Activated CD4-positive, alpha-beta T cell treated with anti-CD3 and anti-CD28 coated beads, Interleukin-2, amount 50 U/mL, for 4 hours (primary cell): Measurements from ENCODE around the gene CEMIP2.
"Not testable (repeated sequence)": the region's sequence is repeated elsewhere in the genome, so short reads cannot be mapped to it uniquely, and the experiment has no call there.

Experiments used
- DNase-seq, 2 experiments: peaks; one replicate each; pipeline ENCODE4 v3.0.0-alpha.2; 2020

Gene CEMIP2

DNA sequence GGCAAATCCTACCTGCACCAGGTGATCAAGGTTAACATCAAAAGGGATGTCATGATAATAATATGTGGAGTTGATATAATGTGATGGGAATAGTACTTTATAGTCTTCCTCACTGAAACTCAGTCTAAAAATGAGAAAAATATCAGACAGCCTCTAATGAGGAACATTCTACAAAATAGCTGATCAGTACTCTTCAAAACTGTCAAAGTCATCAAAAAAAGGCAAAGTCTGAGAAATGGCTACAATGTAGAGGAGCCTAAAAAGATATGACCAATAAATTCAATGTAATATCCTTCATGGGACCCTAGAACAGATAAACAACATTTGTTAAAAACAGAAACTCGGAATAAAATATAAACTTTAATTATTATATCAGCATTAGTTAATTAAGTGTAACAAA lies 95.7 kb downstream of the CEMIP2 start:
- DNase-seq = no peak

DNA sequence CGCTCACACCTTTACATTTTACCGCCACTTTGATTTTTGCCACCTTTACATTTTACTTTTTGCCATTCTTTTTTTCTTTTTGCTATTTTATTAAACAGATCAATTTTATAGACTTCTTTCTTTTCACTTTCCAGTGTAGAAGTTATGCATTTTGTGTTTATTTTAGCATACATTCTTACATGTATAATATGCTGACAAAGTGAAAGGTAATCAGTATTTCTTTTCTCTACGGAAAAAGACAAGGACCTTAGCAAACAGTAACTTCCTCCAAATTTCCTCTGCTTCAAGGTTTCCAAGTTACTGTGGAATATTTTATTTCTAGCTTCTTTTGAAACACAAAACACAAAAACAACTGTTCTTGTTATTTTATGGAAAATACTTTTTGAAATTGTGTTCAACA lies 97.0 kb downstream of the CEMIP2 start:
- no peak for DNase-seq

DNA sequence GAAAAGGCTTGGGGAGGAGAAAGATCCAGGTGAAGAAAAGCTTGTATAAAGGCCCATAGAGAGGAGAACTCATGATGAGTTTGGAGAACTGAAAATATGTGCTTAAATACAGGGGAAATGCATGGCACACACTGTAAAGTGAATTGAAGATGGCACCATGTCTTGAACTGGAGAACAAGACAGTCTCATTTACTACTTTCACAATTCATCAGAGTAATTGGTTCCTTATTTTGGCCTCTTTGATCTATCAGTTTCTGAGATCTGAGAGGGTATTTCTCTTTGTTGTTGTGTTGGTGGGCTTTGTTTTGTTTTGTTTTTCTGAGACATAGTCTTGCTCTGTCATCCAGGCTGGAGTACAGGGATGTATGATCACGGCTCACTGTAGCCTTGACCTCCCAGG lies 98.2 kb downstream of the CEMIP2 start:
- no peak for DNase-seq

DNA sequence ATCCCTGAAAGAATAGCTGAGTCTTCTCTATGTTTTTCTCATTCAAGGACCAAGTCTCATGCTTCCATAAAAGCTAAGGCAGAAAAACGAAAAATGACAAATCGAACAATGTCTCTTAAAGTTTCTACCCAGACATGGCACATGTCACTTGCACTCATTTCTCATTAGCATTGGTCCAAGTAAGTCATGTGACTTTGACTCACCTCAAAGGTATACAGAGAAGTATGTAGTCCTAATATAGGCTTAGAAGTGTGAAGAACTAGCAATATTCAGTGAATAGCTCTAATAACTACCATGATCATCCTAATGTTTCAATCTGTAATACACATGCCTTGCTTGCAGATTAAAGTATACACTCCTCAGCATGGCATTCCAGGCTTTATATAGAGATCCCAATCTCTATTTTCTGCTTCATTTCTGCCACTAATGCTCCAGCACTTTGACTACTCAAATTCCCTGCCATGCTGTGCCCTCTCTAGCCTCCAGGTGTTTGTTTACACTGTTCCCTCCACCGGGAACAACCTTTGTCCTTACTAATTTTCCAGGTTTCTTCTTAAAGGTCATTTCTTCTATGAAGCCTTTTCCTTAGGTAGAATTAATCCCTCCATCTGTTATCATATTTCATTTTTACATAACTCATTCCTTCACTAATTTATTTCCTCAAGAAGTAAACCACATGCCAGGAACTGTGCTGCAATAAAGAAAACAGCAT lies 98.9 kb downstream of the CEMIP2 start:
- DNase-seq = no peak

DNA sequence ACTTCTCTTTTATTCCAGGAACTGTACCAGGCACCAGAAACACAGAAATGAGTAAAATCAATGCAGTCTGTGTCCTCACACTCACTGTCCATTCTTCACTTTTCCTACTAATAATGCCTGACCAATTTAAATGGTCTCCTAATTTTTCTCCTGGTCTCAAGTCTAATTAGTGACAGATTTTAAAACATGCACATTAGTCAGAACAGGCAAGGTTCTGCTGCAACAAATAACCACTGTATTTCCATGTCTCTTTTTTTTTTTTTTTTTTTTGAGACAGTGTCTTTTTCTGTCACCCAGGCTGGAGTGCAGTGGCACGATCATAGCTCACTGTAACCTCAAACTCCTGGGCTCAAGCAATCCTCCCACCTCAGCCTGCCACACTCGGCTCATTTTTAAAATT lies 99.6 kb downstream of the CEMIP2 start:
- DNase-seq = no peak

DNA sequence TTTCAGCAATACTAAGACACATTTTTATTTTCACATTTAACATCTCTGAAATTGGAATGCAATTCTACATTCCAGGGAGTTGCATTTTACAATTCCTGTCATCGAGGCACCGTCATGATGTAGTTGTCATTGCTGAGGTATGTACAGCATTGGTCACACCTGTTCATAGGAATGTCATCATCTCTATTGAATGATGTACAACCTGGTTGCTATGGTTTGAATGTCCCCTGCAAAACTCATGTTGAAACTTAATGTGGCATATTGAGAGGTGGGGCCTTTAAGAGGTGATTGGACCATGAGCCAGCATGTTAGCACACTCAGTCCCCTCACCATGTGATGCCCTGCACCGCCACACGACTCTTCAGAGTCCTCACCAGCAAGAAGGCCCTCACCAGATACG lies 103.1 kb downstream of the CEMIP2 start:
- DNase-seq = no peak

DNA sequence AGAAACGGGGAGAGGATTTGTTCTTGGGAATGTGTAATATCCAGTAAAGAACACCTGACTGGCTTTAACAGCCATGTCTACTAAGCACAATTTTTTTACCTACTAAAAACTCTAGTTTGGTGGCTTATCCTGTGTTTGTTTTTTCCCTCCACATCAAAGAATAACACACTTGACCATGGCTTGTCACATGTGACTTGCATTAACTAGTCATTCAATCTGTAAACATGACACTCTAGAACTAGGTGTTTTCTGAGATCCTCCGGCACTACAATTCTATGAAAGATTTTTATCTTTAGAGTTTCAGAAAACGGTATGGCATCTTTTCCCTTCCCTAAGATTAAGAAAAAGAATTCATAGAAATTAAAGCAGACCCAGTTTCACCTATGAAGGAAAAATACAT lies 103.7 kb downstream of the CEMIP2 start:
- DNase-seq = no peak

DNA sequence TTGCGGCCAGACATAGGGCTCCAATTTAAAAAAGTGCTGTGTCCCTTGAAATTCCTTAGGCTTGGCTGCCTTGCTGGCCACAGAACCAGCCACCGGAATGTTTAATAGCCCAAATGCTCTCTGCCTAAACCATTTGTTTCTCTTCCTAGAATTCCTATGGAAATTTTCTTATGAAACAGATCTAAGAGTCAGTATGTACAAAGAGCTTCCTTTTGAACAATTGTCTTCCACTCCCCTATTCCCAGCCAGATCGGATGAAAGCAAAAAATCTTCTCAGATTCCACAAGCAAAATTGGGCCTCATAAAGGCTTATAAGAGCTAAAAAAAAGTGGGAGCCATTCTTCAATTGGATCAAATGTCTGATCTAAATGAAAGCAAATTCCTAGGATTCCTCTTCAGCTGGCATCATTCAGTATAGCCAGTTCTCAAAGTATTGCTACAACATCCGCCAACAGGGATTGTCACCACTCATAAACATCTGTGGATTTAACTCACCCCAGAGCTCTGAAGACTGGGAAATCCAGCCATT lies 104.3 kb downstream of the CEMIP2 start:
- no peak for DNase-seq

DNA sequence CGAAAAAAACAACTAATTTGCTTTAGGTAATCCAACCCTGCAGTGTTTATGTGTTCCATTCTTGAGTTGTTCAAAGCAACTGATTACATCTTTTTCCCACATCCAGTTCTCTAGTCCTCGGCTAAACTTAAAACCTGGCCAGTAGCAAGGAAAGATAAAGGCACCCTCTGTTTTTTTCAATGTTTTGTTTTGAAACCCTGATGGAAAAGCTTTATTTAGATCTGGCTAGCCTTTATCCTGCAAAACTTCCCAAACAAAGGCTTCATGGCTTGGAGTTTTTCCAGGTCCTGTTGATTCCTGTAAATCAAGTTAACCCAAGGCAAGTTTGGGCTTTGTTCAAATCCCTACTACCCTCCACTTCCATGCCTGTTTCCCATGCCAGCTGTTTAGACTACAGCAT lies 105.1 kb downstream of the CEMIP2 start:
- no peak for DNase-seq

DNA sequence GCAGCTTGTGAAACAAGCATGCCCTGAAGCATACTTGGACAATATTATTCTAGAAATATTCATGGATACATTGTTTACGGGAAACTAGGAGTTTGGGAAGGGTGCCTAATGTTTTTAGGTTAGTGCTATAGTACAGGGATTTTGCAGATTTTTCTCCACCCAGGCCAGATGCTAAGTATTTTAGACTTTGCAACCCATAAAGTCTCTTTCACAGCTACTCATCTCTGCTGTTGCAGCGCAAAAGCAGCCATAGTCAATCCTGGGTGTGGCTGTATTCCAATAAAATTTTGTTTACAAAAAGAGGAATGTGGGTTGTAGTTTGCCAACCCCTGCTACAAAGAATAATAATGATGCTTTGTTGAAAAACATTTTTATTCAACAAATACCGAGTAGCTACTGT lies 106.2 kb downstream of the CEMIP2 start:
- DNase-seq = no peak

DNA sequence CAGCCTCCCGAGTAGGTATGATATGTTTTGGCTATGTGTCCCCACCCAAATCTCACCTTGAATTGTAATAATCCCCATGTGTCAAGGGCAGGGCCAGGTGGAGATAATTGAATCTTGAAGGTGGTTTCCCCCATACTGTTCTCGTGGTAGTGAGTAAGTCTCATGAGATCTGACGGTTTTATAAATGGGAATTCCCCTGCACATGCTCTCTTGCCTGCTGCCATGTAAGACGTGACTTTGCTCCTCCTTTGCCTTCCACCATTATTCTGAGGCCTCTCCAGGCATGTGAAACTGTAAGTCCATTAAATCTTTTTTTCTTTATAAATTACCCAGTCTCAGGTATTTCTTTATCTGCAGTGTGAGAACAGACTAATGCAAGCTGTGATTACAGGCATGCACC lies 111.0 kb downstream of the CEMIP2 start:
- not testable (repeated sequence) for DNase-seq

DNA sequence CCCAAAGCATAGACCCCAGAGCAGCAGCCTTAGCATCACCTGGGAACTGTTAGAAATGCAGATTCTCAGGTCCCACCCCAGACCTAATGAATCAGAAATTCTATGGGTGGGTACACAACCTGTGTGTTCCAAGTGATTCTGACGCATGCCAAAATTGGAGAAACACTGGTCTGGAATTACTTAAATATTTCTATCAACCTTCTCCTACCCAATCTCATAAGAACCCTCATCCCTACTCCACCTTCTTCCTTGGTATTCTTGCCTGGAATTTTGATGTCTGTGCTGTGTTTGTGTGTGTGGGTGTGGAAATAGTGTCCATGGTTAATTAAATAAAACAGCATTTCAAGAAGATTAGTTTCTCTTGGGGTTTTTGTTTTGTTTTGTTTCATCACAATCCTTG lies 111.8 kb downstream of the CEMIP2 start:
- no peak for DNase-seq

DNA sequence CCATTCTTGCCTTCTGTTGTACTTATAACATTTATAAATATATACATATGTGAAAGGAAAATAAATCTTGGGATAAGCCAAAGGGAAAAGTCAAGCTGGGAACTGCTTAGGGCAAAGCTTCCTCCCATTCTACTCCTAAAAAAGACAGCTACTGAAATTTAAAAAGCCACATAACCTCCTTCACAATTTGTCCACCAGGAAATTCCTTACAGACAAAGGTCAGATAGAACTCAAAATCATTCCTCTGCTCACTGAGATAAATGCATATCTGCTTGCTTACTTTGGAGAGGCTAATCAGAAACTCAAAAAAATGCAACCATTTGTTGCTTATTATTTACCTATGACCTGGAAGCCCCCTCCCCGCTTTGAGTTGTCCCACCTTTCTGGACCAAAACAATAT lies 112.5 kb downstream of the CEMIP2 start:
- DNase-seq = no peak

DNA sequence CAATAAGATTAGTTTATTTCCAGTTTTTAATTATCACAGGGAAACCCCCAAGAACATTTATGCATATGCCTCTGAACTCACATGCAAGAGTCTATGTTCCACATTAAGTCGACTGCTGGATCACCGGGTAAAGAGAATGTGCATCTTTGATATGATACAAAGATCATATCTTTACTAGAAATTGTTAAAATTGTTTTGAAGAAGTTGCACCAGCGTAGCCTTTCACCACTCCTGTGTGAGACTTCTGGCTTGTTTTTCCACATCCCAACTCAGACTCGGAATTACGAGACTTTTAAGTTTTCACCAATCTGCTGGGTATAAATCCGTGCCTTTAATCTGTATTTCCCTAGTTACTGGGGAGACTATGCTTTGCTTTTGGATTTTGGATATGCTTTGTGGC lies 113.2 kb downstream of the CEMIP2 start:
- no peak for DNase-seq

DNA sequence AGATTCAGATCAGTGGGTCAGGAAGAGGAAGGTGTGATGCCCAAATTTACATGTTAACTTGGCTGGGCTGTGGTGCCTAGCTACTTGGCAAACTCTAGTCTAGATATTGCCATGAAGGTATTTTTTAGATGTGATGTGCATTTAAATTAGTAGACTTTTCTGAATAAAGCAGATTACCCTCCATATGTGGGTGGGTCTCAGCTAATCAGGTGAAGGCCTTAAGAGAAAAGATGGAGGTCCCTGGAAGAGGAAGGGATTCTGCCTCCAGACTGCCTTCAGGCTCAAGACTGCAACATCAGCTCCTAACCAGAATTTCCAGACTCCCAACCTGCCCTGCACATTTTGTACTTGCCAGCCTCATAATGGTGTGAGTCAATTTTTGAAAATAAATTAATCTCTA lies 115.8 kb downstream of the CEMIP2 start:
- DNase-seq = no peak

DNA sequence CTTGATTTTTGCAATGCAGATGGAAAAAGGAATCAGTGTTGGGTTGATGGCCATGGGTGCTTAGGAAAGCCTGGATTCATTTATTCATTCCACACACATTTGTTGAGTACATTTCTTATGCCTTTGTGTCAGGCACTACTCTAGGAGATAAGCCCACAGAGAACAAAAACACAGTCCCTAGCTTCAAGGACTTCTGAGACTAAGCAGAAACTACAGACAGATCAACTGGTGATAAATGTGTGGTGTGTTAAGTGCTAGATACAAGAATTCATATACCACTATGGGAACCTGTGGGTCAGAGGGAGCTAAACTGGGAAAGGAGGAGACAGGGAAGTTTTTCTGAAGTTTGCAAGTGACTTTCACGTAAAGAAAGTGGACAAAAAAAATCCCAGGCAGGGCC lies 119.9 kb downstream of the CEMIP2 start:
- DNase-seq = no peak

DNA sequence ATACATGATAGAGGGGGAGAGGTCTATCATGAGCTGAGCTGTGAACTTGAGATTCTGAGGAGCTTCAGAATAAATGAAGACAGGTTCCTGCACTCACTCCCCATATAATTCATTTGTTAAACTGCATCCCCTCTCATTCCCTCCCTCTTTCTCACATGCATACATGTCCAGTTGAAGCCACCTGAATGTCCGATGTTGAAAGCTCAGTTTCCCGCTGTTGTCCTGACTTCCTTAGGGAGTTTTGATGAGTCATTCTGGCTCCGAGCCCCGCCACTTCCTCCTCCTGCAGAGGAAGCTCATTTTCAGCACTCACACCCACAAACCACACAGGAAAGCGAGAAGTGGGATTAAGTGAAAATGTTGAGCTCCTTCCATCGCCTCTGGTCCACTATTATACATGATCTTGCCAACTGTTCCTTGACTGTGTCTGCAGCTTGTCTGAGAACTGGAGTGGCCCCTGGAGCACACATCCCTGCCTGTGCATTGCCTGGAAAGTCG lies 121.2 kb downstream of the CEMIP2 start:
- no peak for DNase-seq

DNA sequence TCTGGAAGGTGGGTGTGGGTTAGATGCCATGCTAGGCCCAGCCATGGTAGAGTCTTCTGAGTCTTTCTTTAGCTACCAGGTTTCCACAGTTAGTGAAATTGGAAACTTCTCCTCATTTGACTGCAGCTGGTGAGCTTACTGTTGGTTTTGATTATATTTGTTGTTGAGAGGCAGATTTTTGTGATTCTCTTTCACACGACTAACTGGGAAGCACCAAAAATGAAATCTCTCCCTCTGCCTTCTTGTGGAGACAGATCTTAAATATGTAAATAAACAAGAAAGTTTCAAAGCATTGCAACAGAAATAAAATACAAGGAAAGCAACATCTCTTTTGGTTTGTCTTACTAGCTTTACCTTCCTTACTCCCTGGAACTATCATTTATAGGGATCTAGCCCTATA lies 122.2 kb downstream of the CEMIP2 start:
- no peak for DNase-seq

DNA sequence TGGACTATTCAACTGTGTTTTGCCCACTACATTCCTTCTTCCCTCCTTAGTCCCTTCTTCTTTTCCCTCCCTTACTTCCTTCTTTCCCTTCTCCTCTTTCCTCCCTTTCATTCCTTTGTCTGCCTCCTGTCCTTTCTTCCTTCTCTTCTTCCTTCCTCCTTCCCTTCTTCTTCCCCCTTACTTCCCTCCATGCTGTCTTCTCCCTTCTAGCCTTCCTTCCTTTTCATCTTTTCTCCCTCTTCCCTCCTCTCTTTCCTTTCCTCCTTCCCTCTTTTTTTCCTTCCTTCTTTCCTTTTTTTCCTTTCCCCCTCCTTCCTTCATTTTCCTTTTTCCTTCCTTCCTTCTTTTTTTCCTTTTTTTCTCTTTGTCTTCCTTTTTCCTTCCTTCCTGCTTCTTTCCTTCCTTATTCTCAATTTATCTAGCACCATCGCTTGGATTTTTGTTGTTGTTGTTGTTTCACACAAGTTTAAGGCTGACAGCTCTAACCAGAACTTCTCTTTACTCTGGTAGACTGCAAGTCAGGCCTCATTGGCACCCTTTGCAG lies 123.4 kb downstream of the CEMIP2 start:
- DNase-seq = no peak

DNA sequence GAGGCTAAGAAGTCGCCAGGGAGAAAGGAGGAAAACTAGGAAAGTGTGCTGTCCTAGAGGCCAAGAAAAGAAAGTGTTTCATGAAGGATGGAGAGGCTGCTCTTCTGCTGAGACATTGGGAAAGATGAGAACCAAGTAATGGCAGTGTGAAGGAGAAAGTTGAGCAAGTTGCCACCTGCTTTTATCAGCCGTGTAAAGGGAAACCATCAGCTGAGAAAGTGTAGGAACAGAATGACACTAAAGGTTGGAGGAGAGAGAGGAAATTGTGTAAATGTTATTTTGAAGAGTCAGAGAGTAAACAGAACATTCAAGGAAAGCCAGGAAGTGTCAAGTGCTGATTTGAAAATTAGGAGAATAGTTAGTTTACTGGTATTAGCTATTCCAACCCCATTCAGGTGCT lies 125.0 kb downstream of the CEMIP2 start:
- DNase-seq = no peak

DNA sequence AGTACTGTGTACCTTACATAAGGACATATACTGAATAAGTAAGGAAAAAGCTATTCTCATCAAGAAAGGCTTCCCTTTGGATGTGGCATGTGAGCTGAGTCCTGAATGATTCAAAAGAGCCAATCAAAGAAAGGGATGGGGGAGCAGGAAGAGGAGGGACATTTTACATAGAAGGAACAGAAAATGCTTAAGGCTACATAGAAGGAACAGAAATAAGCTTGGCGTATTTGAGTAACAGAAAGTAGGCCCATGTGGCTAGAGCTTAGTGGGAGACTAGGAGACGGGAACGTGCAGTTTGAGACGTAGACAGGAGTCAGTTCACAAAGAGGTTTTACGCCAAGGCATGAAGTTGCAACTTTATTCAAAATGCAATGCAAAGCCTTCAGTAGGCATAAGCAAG lies 126.3 kb downstream of the CEMIP2 start:
- no peak for DNase-seq

DNA sequence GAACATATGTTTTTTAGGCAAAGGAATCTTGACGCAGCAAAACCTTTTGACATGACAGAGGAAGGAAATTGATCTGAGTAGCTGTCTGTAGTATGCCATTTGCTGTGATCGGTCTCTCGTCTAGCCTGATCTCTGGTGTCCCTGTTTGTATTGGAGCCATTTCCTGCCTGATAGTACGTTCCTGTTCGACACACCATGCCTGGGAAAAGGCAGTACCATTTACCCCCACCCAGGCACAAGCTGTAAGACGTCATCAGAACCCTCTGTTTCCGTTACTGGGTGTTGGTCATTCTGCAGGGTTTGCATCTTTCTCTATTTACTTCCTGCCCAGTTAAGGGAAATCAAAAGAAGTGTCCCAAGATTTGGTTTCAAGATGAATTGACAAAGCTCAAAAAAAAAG lies 129.7 kb downstream of the CEMIP2 start:
- DNase-seq = no peak

DNA sequence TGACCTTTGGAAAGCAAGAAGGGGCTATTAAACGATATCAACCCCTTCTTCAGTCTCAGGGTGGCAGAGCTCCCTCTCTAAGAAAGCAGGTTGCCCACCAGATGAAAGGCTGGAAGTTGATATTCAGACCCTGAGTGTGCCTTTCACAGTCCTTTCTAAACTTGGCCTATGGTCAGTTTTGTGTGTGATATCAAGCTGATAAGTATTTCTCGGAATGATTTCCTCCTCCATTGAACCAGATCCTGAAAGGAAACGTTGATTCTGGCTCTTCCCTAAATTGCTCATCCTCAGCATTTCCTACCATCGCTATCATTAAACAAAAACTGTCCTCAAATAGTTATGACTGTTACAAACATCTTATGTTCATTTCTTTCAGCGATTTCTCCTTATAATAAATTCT lies 130.4 kb downstream of the CEMIP2 start:
- no peak for DNase-seq

DNA sequence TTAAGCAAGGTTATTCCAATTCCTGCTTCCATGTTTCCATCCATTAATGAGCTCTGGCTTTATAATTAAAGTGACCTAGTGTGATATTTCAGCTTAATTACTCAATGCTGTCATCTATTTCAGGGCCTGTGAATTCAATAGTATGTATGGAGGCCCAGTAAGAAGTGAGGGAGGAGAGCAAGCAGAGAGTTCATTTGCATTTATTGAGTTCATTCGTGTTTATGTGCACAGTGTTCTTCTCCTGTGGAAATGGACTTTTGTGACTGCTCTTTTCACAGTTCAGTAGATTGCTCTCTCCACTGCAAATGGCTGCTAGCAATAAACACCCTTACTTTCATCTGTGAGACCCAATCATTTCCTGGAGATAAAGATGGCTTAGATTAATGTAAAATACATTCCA lies 130.9 kb downstream of the CEMIP2 start:
- DNase-seq = no peak
